ENCODE results near the gene SCARB1.
"Not testable (repeated sequence)": the region's sequence is repeated elsewhere in the genome, so short reads cannot be mapped to it uniquely, and the experiment has no call there.

The SCARB1 gene

GRCh38 chr12:124904306-124905098, 40.8 kb upstream of the SCARB1 start:
- CTCF ChIA-PET: interaction anchor here (0.6 to 1.1 kb wide), 2 partner anchors 35 to 36 kb away, joined by 3 to 5 read pairs; no protein-coding TSS in a partner anchor
- peak; percentile 88 for DNase-seq (ENCODE audit: low spot score)
- H3K27ac ChIP-seq: peak overlapping the region; percentile 89
- POLR2A ChIA-PET (ENCODE audit: low non-redundant PET): interaction anchor here (0.5 kb wide), 1 partner anchor 24 kb away, joined by 7 read pairs; no protein-coding TSS in a partner anchor
- no peak for TF ChIP-seq CTCF (conservative IDR thresholded peaks at IDR 0.05; ENCODE audit: low read depth)

GRCh38 chr12:124902916-124903315, 39.3 kb upstream of the SCARB1 start:
- CTCF ChIA-PET: no interaction called here
- POLR2A ChIA-PET (ENCODE audit: low non-redundant PET): interaction anchor here (0.7 kb wide), 1 partner anchor 97 kb away, joined by 4 read pairs; no protein-coding TSS in a partner anchor
- DNase-seq (ENCODE audit: low spot score): no peak
- H3K27ac ChIP-seq: no peak overlapping the region
- no peak for TF ChIP-seq CTCF (conservative IDR thresholded peaks at IDR 0.05; ENCODE audit: low read depth)

GRCh38 chr12:124901003-124901402, 37.3 kb upstream of the SCARB1 start:
- TF ChIP-seq CTCF (conservative IDR thresholded peaks at IDR 0.05; ENCODE audit: low read depth): no peak
- H3K27ac ChIP-seq: peak overlapping the region; percentile 65
- ChIA-PET CTCF (interaction anchor here (1.1 kb wide), 1 partner anchor 39 kb away, joined by 3 read pairs; no protein-coding TSS in a partner anchor), POLR2A (ENCODE audit: low non-redundant PET) (interaction anchor here (0.6 kb wide), 1 partner anchor 180 kb away, joined by 4 read pairs; no protein-coding TSS in a partner anchor)
- no peak for DNase-seq (ENCODE audit: low spot score)

- CTCF ChIA-PET; DNase-seq (ENCODE audit: low spot score); POLR2A ChIA-PET (ENCODE audit: low non-redundant PET): not testable (repeated sequence)
- peak overlapping the region; percentile 65 for H3K27ac ChIP-seq
Measured at GRCh38 chr12:124900345-124900795, 36.7 kb upstream of the SCARB1 start.

- ChIA-PET CTCF (no interaction called here), POLR2A (ENCODE audit: low non-redundant PET) (no interaction called here)
- TF ChIP-seq CTCF (conservative IDR thresholded peaks at IDR 0.05; ENCODE audit: low read depth): no peak
- no peak for DNase-seq (ENCODE audit: low spot score)
- H3K27ac ChIP-seq: no peak overlapping the region
Measured at GRCh38 chr12:124898923-124899294, 35.2 kb upstream of the SCARB1 start.

- H3K27ac ChIP-seq: no peak overlapping the region
- TF ChIP-seq CTCF (conservative IDR thresholded peaks at IDR 0.05; ENCODE audit: low read depth): peak; percentile 67
- CTCF ChIA-PET: interaction anchor here (0.6 to 0.9 kb wide), 5 partner anchors 8 to 270 kb away, joined by 3 to 6 read pairs (median 3); no protein-coding TSS in a partner anchor
- DNase-seq (ENCODE audit: low spot score): no peak
- POLR2A ChIA-PET (ENCODE audit: low non-redundant PET): no interaction called here
Measured at GRCh38 chr12:124898200-124898922, 34.7 kb upstream of the SCARB1 start.

Data from RWPE1 (cell line).